Amniotic stem cell (primary cell): ENCODE measurements around the gene KRT80.

ENCODE experiments used
- DNase-seq: peaks from one replicate; lab custom pipeline; 2025; lab: John Stamatoyannopoulos, UW

Gene KRT80

GRCh38 chr12:52228931-52229330, 37.1 kb upstream of the KRT80 start:
- no peak for DNase-seq

- no peak for DNase-seq
Measured at GRCh38 chr12:52228366-52228765, 36.6 kb upstream of the KRT80 start.

- DNase-seq, result no peak
Measured at GRCh38 chr12:52227606-52228166, 35.9 kb upstream of the KRT80 start.

GRCh38 chr12:52226446-52226845, 34.6 kb upstream of the KRT80 start:
- DNase-seq, result no peak

GRCh38 chr12:52225752-52226151, 33.9 kb upstream of the KRT80 start:
- DNase-seq, result no peak

GRCh38 chr12:52224151-52224550, 32.3 kb upstream of the KRT80 start:
- no peak for DNase-seq

GRCh38 chr12:52223406-52224039, 31.7 kb upstream of the KRT80 start:
- DNase-seq, result no peak

GRCh38 chr12:52222692-52223091, 30.9 kb upstream of the KRT80 start:
- DNase-seq, result no peak

GRCh38 chr12:52221912-52222457, 30.2 kb upstream of the KRT80 start:
- DNase-seq, result no peak

- DNase-seq, result no peak
Measured at GRCh38 chr12:52221070-52221781, 29.4 kb upstream of the KRT80 start.

GRCh38 chr12:52220477-52220876, 28.7 kb upstream of the KRT80 start:
- DNase-seq, result no peak

GRCh38 chr12:52218001-52218400, 26.2 kb upstream of the KRT80 start:
- no peak for DNase-seq

GRCh38 chr12:52217223-52217622, 25.4 kb upstream of the KRT80 start:
- DNase-seq, result no peak

- no peak for DNase-seq
Measured at GRCh38 chr12:52216807-52217206, 25.0 kb upstream of the KRT80 start.

GRCh38 chr12:52216100-52216499, 24.3 kb upstream of the KRT80 start:
- no peak for DNase-seq

- no peak for DNase-seq
Measured at GRCh38 chr12:52215587-52216031, 23.8 kb upstream of the KRT80 start.

GRCh38 chr12:52214421-52214802, 22.6 kb upstream of the KRT80 start:
- DNase-seq, result no peak

GRCh38 chr12:52213564-52214420, 22.0 kb upstream of the KRT80 start:
- DNase-seq, result peak; percentile 38

- no peak for DNase-seq
Measured at GRCh38 chr12:52212701-52213563, 21.1 kb upstream of the KRT80 start.

GRCh38 chr12:52211716-52212585, 20.1 kb upstream of the KRT80 start:
- no peak for DNase-seq
